Activated CD4-positive, CD25-positive, alpha-beta regulatory T cell treated with anti-CD3 and anti-CD28 coated beads, Interleukin-2, amount 50 U/mL, for 16 hours (primary cell): ENCODE data around the gene C10orf71.

Source experiments
- DNase-seq: peaks from one replicate; pipeline ENCODE4 v3.0.0-alpha.2; 2020; ENCODE audit warnings: low read depth, low spot score

The C10orf71 gene

DNA sequence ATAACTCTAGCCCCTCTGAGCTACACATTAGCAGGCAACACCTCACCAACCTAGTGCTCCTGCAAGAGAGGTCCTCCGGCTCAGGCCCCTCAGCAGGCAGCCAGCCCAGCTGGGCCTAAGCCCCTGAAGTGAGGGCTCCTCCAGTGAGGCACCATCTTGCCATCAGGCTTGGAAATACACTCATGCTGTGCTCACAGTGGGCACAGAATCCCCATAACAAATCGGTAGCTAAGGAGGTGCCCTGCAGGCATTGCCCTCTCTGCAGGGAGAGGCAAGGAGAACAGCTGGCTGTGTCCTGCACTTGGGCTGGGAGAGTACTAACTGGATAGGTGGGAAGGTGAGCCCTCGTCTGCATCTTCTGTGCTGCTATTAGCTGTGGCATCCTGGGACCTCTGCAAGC lies 3.7 kb upstream of the C10orf71 start:
- no peak for DNase-seq

GRCh38 chr10:49296382-49296781 lies 2.6 kb upstream of the C10orf71 start:
- DNase-seq, result no peak

DNA sequence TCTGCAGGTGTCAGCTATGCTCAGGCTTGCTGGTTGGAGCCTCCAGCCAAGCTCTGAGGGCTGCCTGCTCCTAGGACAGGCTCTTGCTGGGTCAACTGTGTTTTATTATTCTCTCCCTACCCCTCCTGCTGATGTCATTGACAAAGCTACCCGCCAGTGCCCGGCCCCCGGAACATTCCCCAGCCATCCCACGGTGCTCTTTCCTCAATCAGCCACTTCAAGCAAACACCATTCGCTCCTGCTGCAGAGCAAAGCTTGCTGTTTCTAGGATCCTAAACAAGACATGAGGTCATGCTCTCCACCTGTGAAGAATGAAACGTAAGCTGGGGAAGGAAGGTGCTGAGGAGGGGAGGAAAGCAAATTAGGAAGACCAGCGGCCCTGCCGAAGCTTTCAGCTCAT lies 2.1 kb upstream of the C10orf71 start:
- no peak for DNase-seq

DNA sequence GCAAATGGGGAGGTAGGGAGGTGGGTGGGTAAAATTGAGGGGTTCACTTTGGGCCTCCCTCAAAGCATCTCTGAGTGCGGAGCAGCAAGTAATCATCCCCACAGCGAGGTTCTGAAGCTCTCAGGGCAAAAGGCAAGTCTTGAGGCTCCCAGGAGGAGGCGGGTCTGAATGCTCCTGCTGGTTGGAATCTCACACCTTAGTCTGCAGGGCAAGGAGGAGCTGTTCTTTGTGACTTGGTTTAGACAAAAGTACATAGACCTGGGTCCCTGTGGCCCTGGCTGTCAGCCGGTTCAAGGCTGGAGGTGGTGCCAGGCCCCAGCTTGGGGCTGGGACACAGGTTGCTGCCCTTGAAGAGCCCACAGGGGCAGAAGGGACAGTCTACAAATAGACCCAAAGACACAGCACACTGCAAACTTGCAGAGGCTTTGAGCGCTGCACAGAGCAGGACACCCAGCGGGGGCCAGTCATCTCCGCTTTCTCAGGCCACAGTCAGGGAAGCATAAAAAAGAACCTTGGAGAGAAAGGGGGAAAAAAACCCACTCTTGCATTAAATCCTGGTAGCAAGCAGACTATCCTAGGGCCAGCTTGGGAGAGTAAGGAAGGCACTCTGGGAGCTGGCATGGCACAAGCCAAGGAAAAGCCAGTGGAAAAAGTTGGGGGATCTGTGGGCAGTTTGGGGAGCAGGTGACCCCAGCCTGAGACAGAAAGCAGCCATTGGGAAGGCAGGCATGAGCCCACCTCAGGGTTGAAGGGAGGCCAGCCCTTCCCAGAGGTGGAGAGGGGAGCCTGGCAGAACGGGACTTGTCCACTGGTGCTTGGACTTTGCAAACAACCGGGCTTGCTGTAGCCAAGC lies 926 bp upstream of the C10orf71 start:
- no peak for DNase-seq

- DNase-seq, result no peak
Measured at GRCh38 chr10:49298671-49298982, 343 bp upstream of the C10orf71 start.

- DNase-seq, result no peak
Measured at GRCh38 chr10:49299816-49300139, 808 bp downstream of the C10orf71 start.

DNA sequence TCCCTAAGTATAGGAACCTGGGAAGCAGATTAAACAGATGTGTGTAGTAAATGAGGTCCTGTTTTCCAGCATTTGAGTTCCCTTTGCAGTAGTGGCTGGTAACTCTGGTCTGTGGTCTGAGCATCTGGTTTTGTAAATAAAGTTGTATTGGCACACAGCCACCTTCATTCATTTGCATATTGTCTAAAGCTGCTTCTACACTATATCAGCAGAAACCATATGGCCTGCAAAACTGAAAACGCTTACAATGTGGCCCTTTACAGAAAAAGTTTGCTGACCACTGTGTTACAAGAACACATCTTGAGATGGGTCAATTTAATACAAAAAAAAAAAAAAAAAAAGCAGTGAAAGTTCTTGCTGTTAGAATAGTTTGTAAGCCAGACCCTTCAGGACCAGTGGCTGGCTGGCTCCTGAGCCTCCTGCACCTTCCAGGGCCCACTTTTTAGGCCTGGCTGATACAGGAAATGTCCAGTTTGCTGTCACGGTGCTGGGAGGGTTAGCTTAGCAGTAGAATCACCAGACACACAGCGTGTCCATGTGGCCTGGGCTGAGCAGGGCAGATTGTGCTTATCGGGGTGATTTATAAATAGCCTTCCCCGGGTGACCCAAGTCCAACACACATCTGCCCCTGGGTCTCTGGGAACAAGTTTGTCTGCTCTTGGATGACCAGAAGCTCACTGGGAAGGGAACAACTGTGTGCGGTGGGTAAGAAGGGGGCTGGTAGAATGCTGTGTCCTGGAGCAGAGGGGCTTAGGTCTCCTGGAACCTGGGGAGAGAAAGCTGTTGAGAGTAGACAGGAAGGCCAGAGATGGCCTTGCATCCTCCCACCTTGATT lies 1.4 kb downstream of the C10orf71 start:
- no peak for DNase-seq

DNA sequence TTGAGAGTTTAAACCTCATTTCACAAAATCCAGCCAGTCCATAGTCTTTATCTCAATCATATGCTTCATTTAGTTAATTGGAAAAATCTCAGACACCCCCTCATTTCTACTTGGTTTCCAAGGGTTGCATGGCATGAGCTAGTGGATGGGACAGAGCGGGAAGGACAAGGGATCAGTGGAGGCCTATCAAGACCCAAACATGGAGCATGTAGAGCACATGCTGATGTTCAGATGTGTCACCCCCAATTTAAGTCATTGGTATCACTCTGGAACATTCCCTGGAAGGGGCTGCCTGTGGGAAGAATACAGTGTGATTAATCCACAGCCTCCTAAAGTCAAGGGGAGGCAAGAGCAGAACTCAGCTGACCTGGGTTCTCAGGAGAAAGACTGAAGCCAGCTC lies 2.3 kb downstream of the C10orf71 start:
- DNase-seq, result no peak

- DNase-seq, result no peak
Measured at GRCh38 chr10:49302088-49302487, 3.1 kb downstream of the C10orf71 start.

DNA sequence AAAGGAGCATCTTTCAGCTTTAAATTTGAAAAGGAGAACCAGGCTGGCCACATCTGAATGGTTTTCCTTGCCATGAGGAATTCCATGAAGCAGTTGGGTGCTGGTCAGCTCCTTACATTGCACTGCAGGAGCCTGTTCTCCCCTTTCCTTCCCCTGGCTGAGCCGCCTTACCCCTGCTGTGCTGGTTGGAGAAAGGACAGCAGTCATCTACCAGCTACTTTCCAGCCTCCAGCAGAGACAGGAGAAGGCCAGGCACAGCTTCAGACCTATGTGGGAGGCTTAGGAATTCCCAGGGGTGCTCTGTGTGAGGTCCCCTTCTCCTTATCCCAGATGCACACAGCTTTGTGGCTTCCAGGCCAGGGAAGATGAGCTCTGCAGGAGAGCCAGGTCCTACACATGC lies 4.7 kb downstream of the C10orf71 start:
- DNase-seq, result no peak

DNA sequence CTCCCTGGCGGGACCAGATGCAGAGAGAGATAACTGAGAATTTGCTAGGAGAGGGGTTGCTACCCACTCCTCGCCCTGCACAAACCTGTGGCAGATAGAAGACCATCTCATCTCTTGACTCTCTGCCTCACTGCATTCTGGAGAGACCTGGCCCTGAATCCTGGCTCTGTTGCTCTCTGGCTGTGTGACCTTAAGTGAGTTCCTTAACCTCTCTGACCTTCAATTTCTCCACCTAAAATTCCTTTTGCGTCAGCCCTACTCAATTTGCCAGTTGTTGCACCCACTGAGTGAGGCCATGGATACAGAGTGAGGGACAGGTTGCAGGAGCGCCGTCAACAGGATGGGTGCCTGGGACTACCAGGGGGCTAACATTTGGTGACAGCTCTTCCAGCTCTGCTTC lies 5.2 kb downstream of the C10orf71 start:
- no peak for DNase-seq

- DNase-seq, result no peak
Measured at GRCh38 chr10:49307921-49308320, 9.0 kb downstream of the C10orf71 start.

GRCh38 chr10:49308881-49309280 lies 9.9 kb downstream of the C10orf71 start:
- no peak for DNase-seq

- no peak for DNase-seq
Measured at GRCh38 chr10:49309691-49310411, 10.9 kb downstream of the C10orf71 start.

DNA sequence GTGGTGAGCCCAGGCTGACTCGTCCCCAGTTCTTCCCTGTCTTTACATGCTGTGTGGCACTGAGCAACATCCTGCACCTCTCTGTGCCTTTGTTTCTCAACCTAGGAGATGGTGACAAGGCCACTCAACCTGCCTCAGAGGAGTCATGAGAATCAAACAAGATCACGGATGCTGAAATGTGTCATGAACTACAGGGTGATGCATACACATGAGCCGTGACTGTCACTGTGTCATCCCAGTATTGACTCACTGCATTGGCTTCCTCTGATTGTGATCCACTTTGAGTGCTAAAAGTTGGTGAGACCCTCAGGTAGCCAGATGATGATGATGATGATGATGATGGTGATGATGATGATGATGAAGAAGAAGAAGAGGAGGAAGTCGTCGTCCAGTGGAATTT lies 11.5 kb downstream of the C10orf71 start:
- DNase-seq, result no peak

DNA sequence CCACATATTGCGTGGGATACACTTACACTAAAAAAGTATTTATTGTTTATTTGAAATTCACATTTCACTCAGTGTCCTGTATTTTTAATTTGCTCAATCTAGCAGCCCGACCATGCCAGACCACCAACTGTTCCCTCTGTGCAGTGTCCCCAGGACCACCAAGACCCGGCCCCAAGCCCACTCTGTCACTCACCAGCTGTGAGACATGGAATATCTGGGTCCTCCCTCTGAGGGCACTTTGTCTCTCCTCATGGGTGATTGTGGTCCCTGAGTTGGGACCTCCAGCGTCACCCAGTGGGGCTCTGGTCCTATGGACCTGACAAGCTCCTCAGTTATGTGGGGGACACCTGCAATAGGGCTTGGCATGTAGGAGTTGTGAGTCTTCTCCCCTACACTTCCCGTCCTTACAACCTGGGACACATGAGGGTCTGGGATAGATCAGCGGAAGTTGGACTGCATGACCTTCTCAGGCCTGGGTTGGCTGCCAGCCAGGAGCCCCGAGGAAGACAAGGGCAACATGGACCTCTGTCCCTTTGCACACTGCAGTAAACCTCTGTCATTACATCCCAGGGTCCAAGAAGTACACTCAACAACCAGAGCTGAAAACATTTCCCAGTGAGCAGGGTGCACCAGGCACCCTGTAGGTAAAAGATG lies 12.1 kb downstream of the C10orf71 start:
- no peak for DNase-seq

DNA sequence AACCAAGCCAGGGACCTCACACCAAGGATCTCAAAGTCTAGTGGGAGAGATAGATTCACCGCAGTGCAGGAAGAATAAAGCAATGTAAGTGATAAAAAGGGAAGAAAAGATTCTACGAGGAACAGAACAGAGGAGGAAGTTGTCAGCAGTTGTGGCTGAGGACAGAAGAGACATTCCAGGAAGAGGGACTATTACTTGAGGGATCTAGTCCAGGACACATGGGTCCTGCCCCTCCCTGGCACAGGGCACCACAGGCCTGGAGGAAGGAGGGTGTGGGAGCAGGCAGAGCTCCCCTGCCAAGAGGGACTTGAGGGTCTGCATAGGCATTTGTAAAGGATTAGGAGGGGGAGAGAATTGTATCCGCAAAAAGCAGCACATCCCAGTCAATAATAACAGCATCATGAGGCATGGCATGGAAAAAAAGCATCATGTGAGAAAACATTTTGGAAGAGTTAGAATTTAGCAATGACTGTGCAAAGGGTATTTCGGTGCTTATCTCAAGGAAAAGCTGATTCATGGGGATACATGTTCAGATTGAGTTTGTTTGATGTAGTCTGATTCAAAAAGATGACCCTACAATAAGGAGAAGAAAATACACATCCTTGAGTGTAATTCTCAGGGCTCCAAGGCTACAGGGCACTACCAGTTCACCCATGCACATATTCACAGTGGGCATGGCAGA lies 12.7 kb downstream of the C10orf71 start:
- DNase-seq, result no peak

GRCh38 chr10:49312246-49312869 lies 13.4 kb downstream of the C10orf71 start:
- no peak for DNase-seq

- DNase-seq, result no peak
Measured at GRCh38 chr10:49313501-49314070, 14.6 kb downstream of the C10orf71 start.

DNA sequence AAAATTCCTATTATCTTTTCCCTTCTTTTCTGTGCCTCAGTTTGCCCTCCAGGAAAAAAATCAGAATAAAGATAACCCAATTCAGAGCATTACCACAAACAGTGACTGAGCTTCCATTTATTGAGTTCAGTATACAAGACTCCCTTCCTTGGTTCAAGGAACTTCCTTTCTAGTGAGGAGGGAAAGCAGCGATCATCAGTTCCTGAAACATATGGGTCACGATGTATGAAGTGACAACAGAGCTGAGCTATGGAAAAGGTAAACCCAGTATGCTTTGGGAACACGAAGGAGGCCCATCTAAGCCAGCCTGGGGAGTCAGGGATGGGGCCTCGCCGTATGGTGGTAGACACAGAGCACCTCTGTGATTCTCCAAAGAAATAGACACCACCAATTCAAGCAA lies 15.8 kb downstream of the C10orf71 start:
- DNase-seq, result no peak

DNA sequence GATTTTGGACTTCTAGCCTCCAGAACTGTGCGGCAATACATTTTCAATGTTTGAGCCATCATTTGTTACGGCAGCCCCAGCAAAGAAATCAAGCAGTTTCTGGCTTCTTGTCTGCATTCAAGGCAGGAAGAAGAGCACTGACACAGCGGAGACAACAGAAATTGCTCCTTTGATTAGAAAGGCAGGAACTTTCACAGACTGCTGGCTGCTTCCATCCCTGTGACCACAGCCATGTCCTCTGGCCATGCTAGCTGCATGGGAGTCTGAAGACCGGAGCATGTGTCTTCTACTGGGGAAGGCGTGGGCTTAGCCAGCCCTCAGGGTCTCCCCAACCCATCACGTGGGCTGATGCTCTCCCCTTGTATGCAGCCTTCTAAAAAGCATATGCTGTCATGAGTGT lies 19.1 kb downstream of the C10orf71 start:
- DNase-seq, result no peak
